Activated naive CD4-positive, alpha-beta T cell treated with anti-CD3 and anti-CD28 coated beads, Interleukin-2, amount 50 U/mL, for 16 hours (primary cell): Measurements from ENCODE around the gene NHSL1.

Experiments used
- DNase-seq: peaks from one replicate; pipeline ENCODE4 v3.0.0-alpha.2; 2020

Gene NHSL1

GRCh38 chr6:138521790-138522189 is 22.5 kb upstream of the NHSL1 start:
- DNase-seq: no peak

- DNase-seq: no peak
Observed at GRCh38 chr6:138520463-138520862, 21.2 kb upstream of the NHSL1 start.

GRCh38 chr6:138518054-138518453 is 18.8 kb upstream of the NHSL1 start:
- no peak for DNase-seq

GRCh38 chr6:138517635-138518034 is 18.3 kb upstream of the NHSL1 start:
- DNase-seq: peak; percentile 55

- DNase-seq: no peak
Observed at GRCh38 chr6:138515657-138516248, 16.5 kb upstream of the NHSL1 start.

- DNase-seq: no peak
Observed at GRCh38 chr6:138514860-138515540, 15.7 kb upstream of the NHSL1 start.

- no peak for DNase-seq
Observed at GRCh38 chr6:138512609-138513008, 13.3 kb upstream of the NHSL1 start.

GRCh38 chr6:138510093-138510492 is 10.8 kb upstream of the NHSL1 start:
- DNase-seq: no peak

- peak; percentile 30 for DNase-seq
Observed at GRCh38 chr6:138509371-138509770, 10.1 kb upstream of the NHSL1 start.

GRCh38 chr6:138508676-138508988 is 9.3 kb upstream of the NHSL1 start:
- no peak for DNase-seq

GRCh38 chr6:138507977-138508675 is 8.8 kb upstream of the NHSL1 start:
- no peak for DNase-seq

- DNase-seq: no peak
Observed at GRCh38 chr6:138504764-138505689, 5.7 kb upstream of the NHSL1 start.

GRCh38 chr6:138503881-138504680 is 4.8 kb upstream of the NHSL1 start:
- DNase-seq: no peak

GRCh38 chr6:138502546-138502945 is 3.3 kb upstream of the NHSL1 start:
- DNase-seq: no peak

- DNase-seq: no peak
Observed at GRCh38 chr6:138500867-138501446, 1.7 kb upstream of the NHSL1 start.

- no peak for DNase-seq
Observed at GRCh38 chr6:138500045-138500665, 861 bp upstream of the NHSL1 start.

- DNase-seq: no peak
Observed at GRCh38 chr6:138498629-138499302, 528 bp downstream of the NHSL1 start.

- no peak for DNase-seq
Observed at GRCh38 chr6:138497286-138497685, 2.0 kb downstream of the NHSL1 start.

GRCh38 chr6:138494312-138494711 is 5.0 kb downstream of the NHSL1 start:
- DNase-seq: no peak

- DNase-seq: no peak
Observed at GRCh38 chr6:138493413-138493812, 5.9 kb downstream of the NHSL1 start.

- no peak for DNase-seq
Observed at GRCh38 chr6:138492871-138493270, 6.4 kb downstream of the NHSL1 start.
